Measurements from ENCODE around the gene GPR137. TPM values are rescaled to one million over a fixed set of nuclear protein-coding genes. Genes with fewer than 3 reads are reported as not detected.

GPR137 gene
- total and polyA plus RNA-seq, 2 experiments from 2014 or later: 16.3 to 32.5 TPM

DNA sequence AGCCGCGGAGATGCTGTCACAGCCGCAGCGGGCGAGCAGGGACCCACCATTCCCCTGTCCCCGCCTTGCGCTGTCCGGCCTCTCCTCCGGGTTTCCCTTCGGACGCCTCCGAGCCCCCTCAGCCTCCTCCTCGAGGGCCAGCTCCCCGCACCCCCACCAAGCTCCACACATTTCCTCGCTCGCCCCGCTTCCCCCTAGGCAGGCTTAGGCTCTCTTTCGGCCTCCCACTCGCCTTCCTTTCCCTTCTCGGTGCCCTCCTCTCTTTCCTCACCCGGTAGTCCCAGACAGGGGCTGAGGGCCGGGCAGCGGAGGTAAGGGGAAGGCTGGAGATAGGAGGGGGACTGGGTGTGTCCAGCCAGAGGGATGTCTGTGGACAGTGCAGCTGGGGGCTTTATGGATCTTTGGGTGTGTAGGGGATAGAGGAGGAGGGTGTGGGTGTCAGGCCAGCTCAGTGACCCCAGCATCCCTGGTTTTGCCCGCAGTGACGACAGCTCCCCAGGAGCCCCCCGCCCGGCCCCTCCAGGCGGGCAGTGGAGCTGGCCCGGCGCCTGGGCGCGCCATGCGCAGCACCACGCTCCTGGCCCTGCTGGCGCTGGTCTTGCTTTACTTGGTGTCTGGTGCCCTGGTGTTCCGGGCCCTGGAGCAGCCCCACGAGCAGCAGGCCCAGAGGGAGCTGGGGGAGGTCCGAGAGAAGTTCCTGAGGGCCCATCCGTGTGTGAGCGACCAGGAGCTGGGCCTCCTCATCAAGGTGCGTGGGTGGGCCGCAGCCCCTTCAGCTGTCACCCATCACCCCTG is 7.0 kb downstream of the GPR137 start (continued):
- TF ChIP-seq, protein P1, sequence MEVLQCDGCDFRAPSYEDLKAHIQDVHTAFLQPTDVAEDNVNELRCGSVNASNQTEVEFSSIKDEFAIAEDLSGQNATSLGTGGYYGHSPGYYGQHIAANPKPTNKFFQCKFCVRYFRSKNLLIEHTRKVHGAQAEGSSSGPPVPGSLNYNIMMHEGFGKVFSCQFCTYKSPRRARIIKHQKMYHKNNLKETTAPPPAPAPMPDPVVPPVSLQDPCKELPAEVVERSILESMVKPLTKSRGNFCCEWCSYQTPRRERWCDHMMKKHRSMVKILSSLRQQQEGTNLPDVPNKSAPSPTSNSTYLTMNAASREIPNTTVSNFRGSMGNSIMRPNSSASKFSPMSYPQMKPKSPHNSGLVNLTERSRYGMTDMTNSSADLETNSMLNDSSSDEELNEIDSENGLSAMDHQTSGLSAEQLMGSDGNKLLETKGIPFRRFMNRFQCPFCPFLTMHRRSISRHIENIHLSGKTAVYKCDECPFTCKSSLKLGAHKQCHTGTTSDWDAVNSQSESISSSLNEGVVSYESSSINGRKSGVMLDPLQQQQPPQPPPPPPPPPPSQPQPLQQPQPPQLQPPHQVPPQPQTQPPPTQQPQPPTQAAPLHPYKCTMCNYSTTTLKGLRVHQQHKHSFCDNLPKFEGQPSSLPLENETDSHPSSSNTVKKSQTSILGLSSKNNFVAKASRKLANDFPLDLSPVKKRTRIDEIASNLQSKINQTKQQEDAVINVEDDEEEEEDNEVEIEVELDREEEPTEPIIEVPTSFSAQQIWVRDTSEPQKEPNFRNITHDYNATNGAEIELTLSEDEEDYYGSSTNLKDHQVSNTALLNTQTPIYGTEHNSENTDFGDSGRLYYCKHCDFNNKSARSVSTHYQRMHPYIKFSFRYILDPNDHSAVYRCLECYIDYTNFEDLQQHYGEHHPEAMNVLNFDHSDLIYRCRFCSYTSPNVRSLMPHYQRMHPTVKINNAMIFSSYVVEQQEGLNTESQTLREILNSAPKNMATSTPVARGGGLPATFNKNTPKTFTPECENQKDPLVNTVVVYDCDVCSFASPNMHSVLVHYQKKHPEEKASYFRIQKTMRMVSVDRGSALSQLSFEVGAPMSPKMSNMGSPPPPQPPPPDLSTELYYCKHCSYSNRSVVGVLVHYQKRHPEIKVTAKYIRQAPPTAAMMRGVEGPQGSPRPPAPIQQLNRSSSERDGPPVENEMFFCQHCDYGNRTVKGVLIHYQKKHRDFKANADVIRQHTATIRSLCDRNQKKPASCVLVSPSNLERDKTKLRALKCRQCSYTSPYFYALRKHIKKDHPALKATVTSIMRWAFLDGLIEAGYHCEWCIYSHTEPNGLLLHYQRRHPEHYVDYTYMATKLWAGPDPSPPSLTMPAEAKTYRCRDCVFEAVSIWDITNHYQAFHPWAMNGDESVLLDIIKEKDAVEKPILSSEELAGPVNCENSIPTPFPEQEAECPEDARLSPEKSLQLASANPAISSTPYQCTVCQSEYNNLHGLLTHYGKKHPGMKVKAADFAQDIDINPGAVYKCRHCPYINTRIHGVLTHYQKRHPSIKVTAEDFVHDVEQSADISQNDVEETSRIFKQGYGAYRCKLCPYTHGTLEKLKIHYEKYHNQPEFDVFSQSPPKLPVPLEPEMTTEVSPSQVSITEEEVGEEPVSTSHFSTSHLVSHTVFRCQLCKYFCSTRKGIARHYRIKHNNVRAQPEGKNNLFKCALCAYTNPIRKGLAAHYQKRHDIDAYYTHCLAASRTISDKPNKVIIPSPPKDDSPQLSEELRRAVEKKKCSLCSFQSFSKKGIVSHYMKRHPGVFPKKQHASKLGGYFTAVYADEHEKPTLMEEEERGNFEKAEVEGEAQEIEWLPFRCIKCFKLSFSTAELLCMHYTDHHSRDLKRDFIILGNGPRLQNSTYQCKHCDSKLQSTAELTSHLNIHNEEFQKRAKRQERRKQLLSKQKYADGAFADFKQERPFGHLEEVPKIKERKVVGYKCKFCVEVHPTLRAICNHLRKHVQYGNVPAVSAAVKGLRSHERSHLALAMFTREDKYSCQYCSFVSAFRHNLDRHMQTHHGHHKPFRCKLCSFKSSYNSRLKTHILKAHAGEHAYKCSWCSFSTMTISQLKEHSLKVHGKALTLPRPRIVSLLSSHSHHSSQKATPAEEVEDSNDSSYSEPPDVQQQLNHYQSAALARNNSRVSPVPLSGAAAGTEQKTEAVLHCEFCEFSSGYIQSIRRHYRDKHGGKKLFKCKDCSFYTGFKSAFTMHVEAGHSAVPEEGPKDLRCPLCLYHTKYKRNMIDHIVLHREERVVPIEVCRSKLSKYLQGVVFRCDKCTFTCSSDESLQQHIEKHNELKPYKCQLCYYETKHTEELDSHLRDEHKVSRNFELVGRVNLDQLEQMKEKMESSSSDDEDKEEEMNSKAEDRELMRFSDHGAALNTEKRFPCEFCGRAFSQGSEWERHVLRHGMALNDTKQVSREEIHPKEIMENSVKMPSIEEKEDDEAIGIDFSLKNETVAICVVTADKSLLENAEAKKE (CRISPR knock-in tag; IDR thresholded peaks at IDR 0.05): no peak
- TF ChIP-seq ZNF331 (CRISPR knock-in tag; IDR thresholded peaks at IDR 0.05; ENCODE audit: low read depth): no peak
- TF ChIP-seq EZH2 (IDR thresholded peaks at IDR 0.05; ENCODE audit: low read depth, unreplicated experiment): peak; percentile 90
- no peak for TF ChIP-seq CREB1 (CRISPR knock-in tag; IDR thresholded peaks at IDR 0.05; ENCODE audit: low read depth)
- no peak for TF ChIP-seq STAT1 (IDR thresholded peaks at IDR 0.05; ENCODE audit: unreplicated experiment)
- peak; percentile 89 for TF ChIP-seq EZH2phosphoT487 (IDR thresholded peaks at IDR 0.05; ENCODE audit: unreplicated experiment)
- TF ChIP-seq ZNF114 (CRISPR knock-in tag; IDR thresholded peaks at IDR 0.05): no peak

DNA sequence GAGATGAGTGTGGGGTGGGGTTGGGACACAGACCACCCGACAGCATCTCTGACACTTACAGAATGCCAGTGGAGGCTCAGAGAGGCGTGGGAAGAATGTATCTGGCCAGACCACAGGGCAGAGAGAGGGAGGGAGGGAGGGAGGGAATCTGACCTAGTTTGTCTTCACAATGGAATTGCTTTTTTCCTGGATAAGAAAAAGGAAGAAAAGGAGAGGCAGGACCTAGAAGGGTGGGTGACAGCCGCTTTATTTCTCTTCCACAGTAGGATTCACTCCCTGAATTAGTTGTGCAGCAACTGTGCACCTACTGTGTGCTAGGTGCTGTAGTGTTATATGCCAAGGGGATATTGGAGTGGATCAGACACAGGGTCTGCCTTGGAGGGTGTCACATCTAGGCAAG is 9.1 kb downstream of the GPR137 start:
- H3K4me3 Mint-ChIP-seq: no peak overlapping the region
- peaks cover 20% of the 10 kb centered on the region; the same call in 1 of the 2 replicates for H3F3A ChIP-seq (replicated peaks; ENCODE audit: low read depth)
- H3K27ac Mint-ChIP-seq: no peak overlapping the region
- no peak overlapping the region for H3K4me3 ChIP-seq
- H3K9me3 Mint-ChIP-seq: no peaks in the 10 kb centered on the region; the same call in 1 of the 3 replicates
- peaks cover 93% of the 10 kb centered on the region for H3K27me3 Mint-ChIP-seq (ENCODE audit: insufficient read depth, low read depth, poor library complexity)
- no peaks in the 10 kb centered on the region for H3K9me2 ChIP-seq (ENCODE audit: insufficient read depth)
- H4K20me1 ChIP-seq (replicated peaks; ENCODE audit: insufficient read depth): peaks cover 16% of the 10 kb centered on the region
- H3K79me2 ChIP-seq (replicated peaks; ENCODE audit: insufficient read depth): no peaks in the 10 kb centered on the region
- H3K27me3 ChIP-seq (ENCODE audit: insufficient read depth): peaks cover 100% of the 10 kb centered on the region
- H2AFZ ChIP-seq: no peak overlapping the region
- peaks cover 16% of the 10 kb centered on the region for H3K4me1 Mint-ChIP-seq
- H3K36me3 Mint-ChIP-seq (ENCODE audit: low read depth): no peaks in the 10 kb centered on the region; the same call in 2 of the 3 replicates
- H3K27ac ChIP-seq (ENCODE audit: low read depth): no peak overlapping the region
- peaks cover 4% of the 10 kb centered on the region; the same call in 1 of the 2 replicates for H3K4me1 ChIP-seq (ENCODE audit: insufficient read depth)
- no peaks in the 10 kb centered on the region for H3K36me3 ChIP-seq (ENCODE audit: insufficient read depth)
- H3K4me2 ChIP-seq: no peak overlapping the region
- DNase-seq (ENCODE audit: low spot score): no peak
- no peak for ATAC-seq
- TF ChIP-seq CREB1 (CRISPR knock-in tag; IDR thresholded peaks at IDR 0.05; ENCODE audit: low read depth) (no peak), NANOG (IDR thresholded peaks at IDR 0.05; ENCODE audit: borderline replicate concordance) (no peak), EZH2 (IDR thresholded peaks at IDR 0.05; ENCODE audit: low read depth, unreplicated experiment) (peak; percentile 68), POLR2AphosphoS5 (IDR thresholded peaks at IDR 0.05; ENCODE audit: low read depth) (no peak)
- TF ChIP-seq, protein P2, sequence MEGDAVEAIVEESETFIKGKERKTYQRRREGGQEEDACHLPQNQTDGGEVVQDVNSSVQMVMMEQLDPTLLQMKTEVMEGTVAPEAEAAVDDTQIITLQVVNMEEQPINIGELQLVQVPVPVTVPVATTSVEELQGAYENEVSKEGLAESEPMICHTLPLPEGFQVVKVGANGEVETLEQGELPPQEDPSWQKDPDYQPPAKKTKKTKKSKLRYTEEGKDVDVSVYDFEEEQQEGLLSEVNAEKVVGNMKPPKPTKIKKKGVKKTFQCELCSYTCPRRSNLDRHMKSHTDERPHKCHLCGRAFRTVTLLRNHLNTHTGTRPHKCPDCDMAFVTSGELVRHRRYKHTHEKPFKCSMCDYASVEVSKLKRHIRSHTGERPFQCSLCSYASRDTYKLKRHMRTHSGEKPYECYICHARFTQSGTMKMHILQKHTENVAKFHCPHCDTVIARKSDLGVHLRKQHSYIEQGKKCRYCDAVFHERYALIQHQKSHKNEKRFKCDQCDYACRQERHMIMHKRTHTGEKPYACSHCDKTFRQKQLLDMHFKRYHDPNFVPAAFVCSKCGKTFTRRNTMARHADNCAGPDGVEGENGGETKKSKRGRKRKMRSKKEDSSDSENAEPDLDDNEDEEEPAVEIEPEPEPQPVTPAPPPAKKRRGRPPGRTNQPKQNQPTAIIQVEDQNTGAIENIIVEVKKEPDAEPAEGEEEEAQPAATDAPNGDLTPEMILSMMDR (conservative IDR thresholded peaks at IDR 0.05; ENCODE audit: low read depth in 2 of 2): no peak

Measured in GM23338 (cell line).